ENCODE results near the gene CHD1L. TPM values are rescaled to one million over a fixed set of nuclear protein-coding genes. Genes with fewer than 3 reads are reported as not detected.

The CHD1L gene
- total RNA-seq, 1 experiment from 2014 or later, result 63.9 TPM

DNA sequence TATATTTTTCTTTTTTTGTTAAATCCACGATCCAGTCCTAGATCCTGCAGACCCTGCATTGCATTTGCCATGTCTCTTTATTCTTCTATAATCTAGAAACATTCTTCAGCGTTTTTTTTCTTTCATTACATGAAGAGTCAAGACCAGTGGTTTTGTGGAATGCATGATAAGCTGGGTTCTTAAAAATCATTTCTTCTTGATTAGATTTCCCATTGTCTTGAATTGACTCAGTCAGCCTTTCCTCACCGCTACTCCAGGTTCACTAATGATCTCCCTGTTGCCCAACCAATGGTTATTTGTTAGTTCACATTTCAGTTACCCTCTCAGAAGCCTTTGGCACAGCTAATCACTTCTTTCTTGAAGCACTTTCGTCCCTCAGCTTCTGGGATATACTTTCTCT lies 25.2 kb downstream of the CHD1L start:
- intact Hi-C loops (cut with micrococcal nuclease), result no loop called here
- H3K4me3 ChIP-seq (ENCODE audit: low read length), result no peak overlapping the region
- no peaks in the 10 kb centered on the region for H3K9me3 ChIP-seq (ENCODE audit: low read length)
- ChIA-PET POLR2A (ENCODE audit: unreplicated experiment) (no interaction called here), CTCF (no interaction called here)
- no TSS peak for BruUV-seq (replicated peaks)
- no peaks in the 10 kb centered on the region for H3K27me3 ChIP-seq (ENCODE audit: low read length)
- peaks cover 34% of the 10 kb centered on the region for H3K4me1 ChIP-seq (ENCODE audit: insufficient read depth, low read length)
- no peaks in the 10 kb centered on the region for H3K9me2 ChIP-seq (replicated peaks; ENCODE audit: low read length)
- no peak for TF ChIP-seq EZH2 (IDR thresholded peaks at IDR 0.05; ENCODE audit: low read length, unreplicated experiment)
- no peak for TF ChIP-seq EZH2phosphoT487 (IDR thresholded peaks at IDR 0.05; ENCODE audit: borderline replicate concordance, low read length)
- TF ChIP-seq, protein P1, sequence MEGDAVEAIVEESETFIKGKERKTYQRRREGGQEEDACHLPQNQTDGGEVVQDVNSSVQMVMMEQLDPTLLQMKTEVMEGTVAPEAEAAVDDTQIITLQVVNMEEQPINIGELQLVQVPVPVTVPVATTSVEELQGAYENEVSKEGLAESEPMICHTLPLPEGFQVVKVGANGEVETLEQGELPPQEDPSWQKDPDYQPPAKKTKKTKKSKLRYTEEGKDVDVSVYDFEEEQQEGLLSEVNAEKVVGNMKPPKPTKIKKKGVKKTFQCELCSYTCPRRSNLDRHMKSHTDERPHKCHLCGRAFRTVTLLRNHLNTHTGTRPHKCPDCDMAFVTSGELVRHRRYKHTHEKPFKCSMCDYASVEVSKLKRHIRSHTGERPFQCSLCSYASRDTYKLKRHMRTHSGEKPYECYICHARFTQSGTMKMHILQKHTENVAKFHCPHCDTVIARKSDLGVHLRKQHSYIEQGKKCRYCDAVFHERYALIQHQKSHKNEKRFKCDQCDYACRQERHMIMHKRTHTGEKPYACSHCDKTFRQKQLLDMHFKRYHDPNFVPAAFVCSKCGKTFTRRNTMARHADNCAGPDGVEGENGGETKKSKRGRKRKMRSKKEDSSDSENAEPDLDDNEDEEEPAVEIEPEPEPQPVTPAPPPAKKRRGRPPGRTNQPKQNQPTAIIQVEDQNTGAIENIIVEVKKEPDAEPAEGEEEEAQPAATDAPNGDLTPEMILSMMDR (conservative IDR thresholded peaks at IDR 0.05; ENCODE audit: low read depth, low read length), result no peak
- DNase-seq (no peak), ATAC-seq (no peak)
- H3K4me2 ChIP-seq (ENCODE audit: low read length), result no peak overlapping the region
- peaks cover 59% of the 10 kb centered on the region for H3K36me3 ChIP-seq (ENCODE audit: low read depth, low read length)
- 0 out of 2 replicates have a peak, but pooled peaks cover 4% of the 10 kb centered on the region for H4K20me1 ChIP-seq (ENCODE audit: low read length)
- no peak overlapping the region for H2AFZ ChIP-seq (ENCODE audit: low read length)
- no peak overlapping the region for H3K9ac ChIP-seq (ENCODE audit: low read length)
- H3K27ac ChIP-seq (ENCODE audit: low read length), result no peak overlapping the region
- no peaks in the 10 kb centered on the region for H3K79me2 ChIP-seq (ENCODE audit: low read length)
- peaks cover 3% of the 10 kb centered on the region for H3F3A ChIP-seq (ENCODE audit: low read length, unreplicated experiment)

DNA sequence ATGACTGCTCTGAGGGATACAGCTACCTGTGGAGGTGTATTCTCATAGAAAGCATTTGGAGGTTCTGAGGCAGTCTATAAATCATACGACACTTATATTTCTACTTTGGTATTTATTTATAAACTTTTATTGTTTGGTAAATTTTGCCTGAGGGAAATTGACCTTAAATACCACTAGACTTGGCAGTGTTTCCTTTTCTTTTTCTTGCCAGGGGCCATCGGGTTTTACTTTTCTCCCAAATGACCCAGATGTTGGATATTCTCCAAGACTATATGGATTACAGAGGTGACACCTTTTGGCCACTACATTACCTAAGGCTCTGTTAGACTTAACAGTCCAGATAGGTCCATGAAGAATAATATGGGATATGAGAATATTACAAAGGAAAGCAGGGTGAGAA lies 28.2 kb downstream of the CHD1L start:
- intact Hi-C loops (cut with micrococcal nuclease), result loop anchor here (5.0 to 10.0 kb wide), 2 partner anchors 357 to 624 kb away; no protein-coding TSS in a partner anchor
- Histone ChIP-seq H3K4me2 (ENCODE audit: low read length) (no peak overlapping the region), H3K79me2 (ENCODE audit: low read length) (no peaks in the 10 kb centered on the region), H3K9me2 (replicated peaks; ENCODE audit: low read length) (no peaks in the 10 kb centered on the region), H3K27ac (ENCODE audit: low read length) (no peak overlapping the region), H3K4me1 (ENCODE audit: insufficient read depth, low read length) (peaks cover 30% of the 10 kb centered on the region), H4K20me1 (ENCODE audit: low read length) (no peaks in the 10 kb centered on the region), H3F3A (ENCODE audit: low read length, unreplicated experiment) (peaks cover 7% of the 10 kb centered on the region), H3K36me3 (ENCODE audit: low read depth, low read length) (peaks cover 67% of the 10 kb centered on the region), H3K9me3 (ENCODE audit: low read length) (no peaks in the 10 kb centered on the region), H3K4me3 (ENCODE audit: low read length) (no peak overlapping the region), H3K27me3 (ENCODE audit: low read length) (no peaks in the 10 kb centered on the region), H3K9ac (ENCODE audit: low read length) (no peak overlapping the region), H2AFZ (ENCODE audit: low read length) (no peak overlapping the region)
- TF ChIP-seq EZH2 (IDR thresholded peaks at IDR 0.05; ENCODE audit: low read length, unreplicated experiment) (no peak), EZH2phosphoT487 (IDR thresholded peaks at IDR 0.05; ENCODE audit: borderline replicate concordance, low read length) (no peak)
- TF ChIP-seq, protein P1 (conservative IDR thresholded peaks at IDR 0.05; ENCODE audit: low read depth, low read length), result no peak
- CTCF ChIA-PET, result no interaction called here
- POLR2A ChIA-PET (ENCODE audit: unreplicated experiment), result no interaction called here
- BruUV-seq (replicated peaks), result no TSS peak
- DNase-seq (peak; percentile 52), ATAC-seq (peak; percentile 10; the same call in 1 of the 2 replicates)

DNA sequence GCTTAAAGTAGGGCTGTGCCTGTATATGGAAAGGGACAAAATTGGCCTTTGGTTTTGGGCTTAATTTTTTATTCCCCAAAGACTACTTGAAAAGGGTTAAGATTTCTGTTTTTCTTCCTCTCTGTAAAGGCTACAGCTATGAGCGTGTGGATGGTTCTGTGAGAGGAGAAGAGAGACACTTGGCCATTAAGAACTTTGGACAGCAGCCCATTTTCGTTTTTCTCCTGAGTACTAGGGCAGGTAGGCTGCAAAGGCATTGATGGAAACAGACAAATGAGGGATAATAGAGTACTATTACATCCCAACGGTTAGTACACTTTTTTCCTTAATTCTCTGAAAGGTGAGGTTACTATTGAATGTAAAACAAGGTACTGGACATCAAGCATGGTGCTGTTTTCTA lies 29.6 kb downstream of the CHD1L start:
- ATAC-seq, result no peak
- POLR2A ChIA-PET (ENCODE audit: unreplicated experiment), result no interaction called here
- H3K4me2 ChIP-seq (ENCODE audit: low read length), result no peak overlapping the region
- no peaks in the 10 kb centered on the region for H4K20me1 ChIP-seq (ENCODE audit: low read length)
- intact Hi-C loops (cut with micrococcal nuclease), result loop anchor here (5.0 to 10.0 kb wide), 2 partner anchors 355 to 623 kb away; no protein-coding TSS in a partner anchor
- H3K36me3 ChIP-seq (ENCODE audit: low read depth, low read length), result peaks cover 66% of the 10 kb centered on the region
- no peak overlapping the region for H3K4me3 ChIP-seq (ENCODE audit: low read length)
- BruUV-seq (replicated peaks), result no TSS peak
- H3K9ac ChIP-seq (ENCODE audit: low read length), result no peak overlapping the region
- H3F3A ChIP-seq (ENCODE audit: low read length, unreplicated experiment), result peaks cover 7% of the 10 kb centered on the region
- DNase-seq, result no peak
- H3K79me2 ChIP-seq (ENCODE audit: low read length), result no peaks in the 10 kb centered on the region
- CTCF ChIA-PET, result interaction anchor here (0.6 kb wide), 1 partner anchor 11 kb away, joined by 13 read pairs; no protein-coding TSS in a partner anchor
- peaks cover 30% of the 10 kb centered on the region for H3K4me1 ChIP-seq (ENCODE audit: insufficient read depth, low read length)
- no peaks in the 10 kb centered on the region for H3K9me3 ChIP-seq (ENCODE audit: low read length)
- H3K9me2 ChIP-seq (replicated peaks; ENCODE audit: low read length), result no peaks in the 10 kb centered on the region
- no peak overlapping the region for H2AFZ ChIP-seq (ENCODE audit: low read length)
- H3K27ac ChIP-seq (ENCODE audit: low read length), result no peak overlapping the region
- no peaks in the 10 kb centered on the region for H3K27me3 ChIP-seq (ENCODE audit: low read length)
- TF ChIP-seq EZH2phosphoT487 (IDR thresholded peaks at IDR 0.05; ENCODE audit: borderline replicate concordance, low read length) (no peak), EZH2 (IDR thresholded peaks at IDR 0.05; ENCODE audit: low read length, unreplicated experiment) (no peak)
- TF ChIP-seq, protein P1 (conservative IDR thresholded peaks at IDR 0.05; ENCODE audit: low read depth, low read length), result no peak

Measured in PC-3 (cell line).